GM21381 (cell line): ENCODE data around the gene RNF41.
"Not testable (repeated sequence)": the region's sequence is repeated elsewhere in the genome, so short reads cannot be mapped to it uniquely, and the experiment has no call there.

ENCODE experiments used
- ATAC-seq: cut with Tn5 transposase; IDR thresholded peaks from one replicate; pipeline ENCODE4 v1.9.1; 2021; ENCODE audit warnings: mild to moderate bottlenecking, moderate library complexity; ENCODE audit not compliant: unreplicated experiment

The RNF41 gene

DNA sequence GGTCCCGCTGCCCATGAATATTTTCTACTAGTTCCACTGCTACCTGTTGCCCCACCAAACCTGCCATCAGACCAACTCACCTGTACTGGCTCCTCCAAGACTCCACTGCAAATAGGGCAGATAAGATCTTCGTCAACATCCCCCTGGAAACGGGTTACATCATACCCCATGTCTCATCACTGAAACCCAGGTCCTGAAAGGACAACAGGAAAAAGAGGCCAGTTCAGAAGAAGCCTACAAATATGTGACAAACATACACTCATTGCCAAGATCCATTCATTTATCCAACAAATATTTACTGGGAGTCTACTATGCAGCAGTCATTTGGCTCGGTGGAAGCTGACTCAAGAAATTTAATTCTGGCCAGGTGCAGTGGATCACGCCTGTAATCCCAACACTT, 7.8 kb downstream of the RNF41 start:
- no peak for ATAC-seq

DNA sequence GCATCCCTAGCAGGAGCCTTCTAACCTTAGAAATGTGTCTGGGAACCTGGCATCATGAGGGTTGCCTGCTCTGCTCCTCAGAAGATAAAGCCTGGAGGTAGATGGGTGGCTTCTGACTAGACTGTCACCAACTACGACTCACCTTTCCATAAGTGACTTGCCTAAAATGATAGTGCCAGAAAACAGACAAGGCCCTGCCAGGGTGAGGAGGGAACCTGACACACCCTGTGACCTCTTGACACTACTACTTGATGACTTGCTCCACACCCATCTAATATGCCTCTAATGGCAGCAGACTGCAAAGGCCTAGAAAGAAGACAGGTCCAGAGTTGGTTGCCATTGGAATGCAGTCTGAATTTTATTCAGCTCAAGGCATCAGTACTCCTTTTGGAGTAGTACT, 9.4 kb downstream of the RNF41 start:
- ATAC-seq, result no peak

- no peak for ATAC-seq
These were observed 13.7 kb downstream of the RNF41 start for GRCh38 chr12:56208006-56208405.

- ATAC-seq, result no peak
These were observed 15.1 kb downstream of the RNF41 start for GRCh38 chr12:56206452-56207166.

DNA sequence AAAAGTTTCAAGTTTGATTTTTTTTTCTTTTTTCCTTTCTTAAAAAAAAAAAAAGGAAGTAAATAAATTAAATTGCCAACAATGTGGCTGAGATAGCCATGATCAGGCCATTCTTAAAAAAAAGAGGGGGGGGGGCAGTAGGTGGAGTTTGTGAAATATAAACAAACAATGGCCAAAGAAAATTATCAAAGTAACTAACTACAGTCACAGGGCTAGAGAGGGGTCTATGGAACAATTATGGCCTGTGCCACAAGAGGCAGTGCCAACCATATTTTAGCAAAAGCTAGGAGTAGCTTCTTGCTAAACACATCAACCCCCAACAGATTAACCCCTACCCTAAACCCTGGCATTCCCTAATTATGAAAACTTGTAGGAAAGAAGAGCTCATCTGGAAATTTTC, 16.3 kb downstream of the RNF41 start:
- no peak for ATAC-seq

GRCh38 chr12:56204275-56204674, 17.4 kb downstream of the RNF41 start:
- no peak for ATAC-seq

DNA sequence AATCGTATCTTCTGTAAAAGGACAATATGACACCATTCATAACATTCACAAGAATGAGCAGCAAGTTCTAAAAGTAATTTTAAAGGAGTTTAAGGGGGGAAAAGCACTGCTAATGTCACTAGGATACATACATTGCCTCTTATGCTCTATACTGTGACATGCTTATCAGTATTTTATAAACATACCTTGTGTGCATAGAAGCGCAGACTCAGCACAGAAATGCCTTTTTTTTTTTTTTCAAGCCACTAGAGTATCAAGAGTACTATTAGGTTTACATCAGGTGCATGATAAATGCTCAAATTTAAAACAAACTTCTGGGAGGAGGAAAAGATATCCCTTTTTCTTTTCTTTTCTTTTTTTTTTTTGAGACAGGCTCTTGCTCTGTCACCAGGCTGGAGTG, 18.9 kb downstream of the RNF41 start:
- no peak for ATAC-seq

- no peak for ATAC-seq
These were observed 19.4 kb downstream of the RNF41 start for GRCh38 chr12:56202366-56202765.

DNA sequence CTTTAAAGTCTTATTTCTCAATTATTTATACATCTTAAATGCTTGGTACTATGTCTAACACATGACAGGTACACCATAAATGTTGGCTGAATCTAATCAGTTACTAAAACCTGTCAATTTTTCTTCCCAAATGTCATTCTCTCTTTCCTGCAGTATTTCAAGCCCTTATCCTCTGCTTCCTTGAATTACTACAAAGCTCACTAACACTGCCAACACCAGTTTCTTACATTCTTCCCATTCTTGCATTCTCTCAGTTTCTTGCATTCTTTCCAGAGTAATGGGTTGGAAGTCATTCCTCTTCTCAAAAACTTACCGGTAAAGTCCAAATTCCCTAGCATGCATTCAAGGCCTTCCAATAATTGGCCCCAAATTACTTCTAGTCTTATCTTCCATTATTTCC, 22.9 kb downstream of the RNF41 start:
- ATAC-seq, result no peak

DNA sequence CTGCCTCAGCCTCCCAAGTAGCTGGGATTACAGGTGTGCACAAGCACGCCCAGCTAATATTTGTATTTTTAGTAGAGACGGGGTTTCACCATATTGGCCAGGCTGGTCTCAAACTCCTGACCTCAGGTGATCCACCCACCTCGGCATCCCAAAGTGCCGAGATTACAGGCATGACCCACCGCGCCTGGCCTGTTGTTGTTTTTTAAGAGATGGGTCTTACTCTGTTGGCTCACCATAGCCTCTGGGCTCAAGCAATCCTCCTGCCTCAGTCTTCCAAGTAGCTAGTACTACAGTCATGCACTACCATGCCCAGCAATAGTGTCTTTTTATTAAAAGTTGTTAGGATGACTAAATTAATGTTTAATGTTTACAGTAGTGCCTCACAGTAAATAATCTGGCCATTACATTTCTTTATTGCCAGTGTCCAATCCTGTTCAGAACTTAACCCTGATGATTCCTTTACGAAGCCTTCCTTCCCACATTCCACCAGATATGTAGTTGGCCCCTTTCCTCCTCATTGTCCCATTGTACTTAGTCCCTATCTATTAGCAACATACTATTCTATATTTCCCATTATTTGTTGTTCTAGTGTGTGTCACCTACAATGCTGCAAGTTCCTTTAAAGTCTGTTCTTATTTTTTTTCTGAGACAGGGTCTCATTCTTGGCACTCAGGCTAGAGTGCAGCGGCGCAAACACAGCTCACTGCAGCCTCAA, 23.6 kb downstream of the RNF41 start:
- ATAC-seq, result no peak

- ATAC-seq, result not testable (repeated sequence)
These were observed 24.7 kb downstream of the RNF41 start for GRCh38 chr12:56196818-56197550.

DNA sequence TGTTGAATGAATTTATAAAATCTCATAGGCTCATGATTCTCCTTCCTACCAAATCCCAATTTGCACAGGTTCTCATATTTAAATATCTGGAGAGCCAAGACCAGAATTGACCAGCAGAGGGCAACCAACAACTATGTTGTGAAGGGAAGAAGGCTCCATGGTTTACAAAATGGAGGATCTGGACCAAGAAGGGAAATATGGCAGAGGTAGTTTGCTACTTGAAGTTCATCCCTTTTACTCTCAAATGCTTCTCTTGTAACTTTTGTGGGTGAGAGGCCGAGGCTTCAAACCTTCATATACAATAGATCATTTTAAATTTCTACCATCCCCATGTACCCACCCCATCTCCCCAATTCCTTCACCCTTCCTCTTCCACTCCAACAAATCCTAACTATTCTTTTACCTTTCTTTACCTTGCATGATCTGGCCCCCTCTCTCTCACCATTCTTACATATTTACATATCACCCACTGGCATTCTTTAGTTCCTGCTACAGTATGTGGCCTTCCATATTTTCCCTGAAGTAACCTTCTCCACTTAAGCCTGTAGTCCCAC, 28.6 kb downstream of the RNF41 start:
- ATAC-seq, result no peak

DNA sequence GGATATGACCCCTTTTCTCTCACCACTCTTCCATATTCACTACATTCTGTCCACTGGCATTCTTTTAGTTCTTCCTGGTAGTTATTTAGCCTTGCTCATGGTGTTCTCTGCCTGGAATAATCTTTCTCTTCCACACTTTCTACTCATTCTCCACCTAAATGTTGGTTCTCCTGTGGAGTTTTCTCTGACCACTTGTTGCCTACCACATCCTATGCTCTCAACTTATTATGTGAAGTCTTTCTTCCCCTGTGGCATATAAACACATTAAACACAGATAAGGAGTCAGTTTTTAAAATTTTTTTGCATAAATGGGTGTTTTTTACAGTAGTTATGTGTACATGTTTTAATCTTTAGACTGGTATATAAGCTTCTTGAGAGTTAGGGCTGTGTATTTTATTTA, 29.1 kb downstream of the RNF41 start:
- no peak for ATAC-seq

- no peak for ATAC-seq
These were observed 31.0 kb downstream of the RNF41 start for GRCh38 chr12:56190695-56191155.

GRCh38 chr12:56189918-56190694, 31.6 kb downstream of the RNF41 start:
- peak; percentile 36 for ATAC-seq

GRCh38 chr12:56189099-56189917, 32.4 kb downstream of the RNF41 start, which contains the start of gene SMARCC2:
Gene SMARCC2 (minus strand): TSS chr12:56189483. CDS start chr12:56189461, 22 bp downstream.
- ATAC-seq, result peak; percentile 69

- no peak for ATAC-seq
These were observed 33.0 kb downstream of the RNF41 start for GRCh38 chr12:56188778-56189098.

DNA sequence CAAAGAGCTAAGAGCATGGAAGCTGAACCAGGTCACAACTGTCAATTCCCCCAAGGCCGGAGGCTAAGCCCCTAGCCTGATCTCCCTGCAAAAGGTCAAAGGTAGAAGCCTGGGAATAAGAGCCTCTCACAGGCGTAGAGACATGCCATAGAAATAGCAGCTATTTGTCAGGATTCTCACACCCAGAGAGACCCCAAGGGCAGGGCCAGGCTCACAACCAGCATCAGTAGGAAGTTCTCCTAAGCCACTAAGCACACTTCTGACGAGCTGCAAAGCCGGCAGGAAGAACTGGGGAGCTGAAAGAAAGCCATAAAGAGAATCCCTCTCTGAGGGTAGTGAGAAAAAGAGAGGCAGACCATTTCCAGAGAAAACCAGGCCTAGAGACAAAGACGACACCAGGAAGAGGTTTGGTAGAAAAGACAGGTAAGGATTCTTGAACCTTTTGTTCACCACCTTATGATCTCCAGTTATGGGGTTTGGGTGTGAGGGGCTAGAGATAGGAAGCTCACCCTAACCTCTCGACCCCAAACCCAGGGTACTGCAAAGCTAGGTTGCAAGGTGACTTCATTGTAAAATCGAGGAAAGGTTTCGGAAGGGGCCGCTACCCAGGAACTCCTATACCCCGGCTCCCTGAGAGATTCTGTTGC, 33.5 kb downstream of the RNF41 start:
- no peak for ATAC-seq

DNA sequence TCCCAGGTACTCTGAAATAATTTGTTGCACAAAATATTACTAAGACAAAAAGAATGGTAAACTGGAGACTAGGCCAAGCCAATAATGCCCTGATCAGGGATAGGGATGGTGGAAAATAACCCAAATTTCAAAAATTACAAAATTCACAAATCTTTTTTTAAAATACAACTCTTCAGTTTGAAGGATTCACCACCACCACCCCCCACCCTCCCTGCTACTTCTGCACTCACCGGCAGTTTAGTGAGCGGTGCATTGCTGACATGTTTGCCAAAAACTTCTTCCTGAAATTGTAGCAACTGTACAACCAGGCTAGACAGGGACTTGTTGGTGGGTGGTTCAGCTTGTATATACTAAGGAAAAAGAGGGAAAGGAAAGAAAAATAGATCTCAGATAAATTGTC, 34.8 kb downstream of the RNF41 start:
- no peak for ATAC-seq
